Measurements from ENCODE around the gene TLL2. TPM values are rescaled to one million over a fixed set of nuclear protein-coding genes. Genes with fewer than 3 reads are reported as not detected.

TLL2 gene
- total RNA-seq, 1 experiment from 2014 or later = 0.14 TPM

DNA sequence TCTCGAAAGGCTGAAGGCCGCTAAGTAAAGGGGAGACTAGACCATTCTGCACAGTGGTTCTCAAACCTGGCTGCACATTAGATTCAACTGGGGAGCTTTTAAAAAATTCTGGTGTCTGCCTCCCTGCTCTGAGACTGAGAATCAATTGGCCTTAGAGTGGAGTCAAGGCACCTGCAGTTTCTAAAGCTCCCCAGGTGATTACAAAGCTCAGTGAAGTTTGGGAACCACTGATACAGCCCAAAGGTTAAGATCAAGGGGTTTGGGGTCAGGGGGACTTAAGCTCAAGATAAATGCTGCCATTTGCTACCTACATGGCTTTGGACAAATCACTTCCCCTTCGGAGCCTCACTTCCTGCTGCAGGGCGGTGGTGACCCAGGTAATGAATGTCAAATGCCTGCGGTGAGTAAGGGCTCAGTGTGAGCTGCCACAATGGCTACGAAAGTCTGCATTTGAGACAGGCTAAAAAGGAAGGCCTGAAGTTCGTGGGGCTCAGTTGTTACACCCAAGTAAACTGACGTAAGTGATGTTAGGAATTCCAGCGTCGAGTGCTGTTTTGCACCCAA lies 72.3 kb downstream of the TLL2 start:
- Histone ChIP-seq H3K9me3 (0 out of 2 replicates have a peak, but pooled peaks cover 2% of the 10 kb centered on the region), H3K4me1 (no peaks in the 10 kb centered on the region; the same call in 1 of the 2 replicates), H3K4me3 (ENCODE audit: low read depth, low read length) (no peak overlapping the region), H3K36me3 (ENCODE audit: control insufficient read depth, insufficient read depth, low read length) (no peaks in the 10 kb centered on the region), H3K27me3 (replicated peaks; ENCODE audit: control insufficient read depth, insufficient read depth, low read length) (no peaks in the 10 kb centered on the region)
- no TSS peak for BruUV-seq (replicated peaks)
- no peak for DNase-seq
- Mint-ChIP-seq H3K27me3 (ENCODE audit: insufficient read depth, unreplicated experiment) (peaks cover 7% of the 10 kb centered on the region), H3K36me3 (ENCODE audit: insufficient read depth, unreplicated experiment) (no peaks in the 10 kb centered on the region), H3K4me1 (ENCODE audit: low read depth, unreplicated experiment) (no peaks in the 10 kb centered on the region), H3K9me3 (ENCODE audit: unreplicated experiment) (no peaks in the 10 kb centered on the region), H3K27ac (ENCODE audit: unreplicated experiment) (no peak overlapping the region), H3K4me3 (ENCODE audit: unreplicated experiment) (no peak overlapping the region)
- ChIA-PET CTCF (no interaction called here), POLR2A (no interaction called here)
- TF ChIP-seq, protein P1, sequence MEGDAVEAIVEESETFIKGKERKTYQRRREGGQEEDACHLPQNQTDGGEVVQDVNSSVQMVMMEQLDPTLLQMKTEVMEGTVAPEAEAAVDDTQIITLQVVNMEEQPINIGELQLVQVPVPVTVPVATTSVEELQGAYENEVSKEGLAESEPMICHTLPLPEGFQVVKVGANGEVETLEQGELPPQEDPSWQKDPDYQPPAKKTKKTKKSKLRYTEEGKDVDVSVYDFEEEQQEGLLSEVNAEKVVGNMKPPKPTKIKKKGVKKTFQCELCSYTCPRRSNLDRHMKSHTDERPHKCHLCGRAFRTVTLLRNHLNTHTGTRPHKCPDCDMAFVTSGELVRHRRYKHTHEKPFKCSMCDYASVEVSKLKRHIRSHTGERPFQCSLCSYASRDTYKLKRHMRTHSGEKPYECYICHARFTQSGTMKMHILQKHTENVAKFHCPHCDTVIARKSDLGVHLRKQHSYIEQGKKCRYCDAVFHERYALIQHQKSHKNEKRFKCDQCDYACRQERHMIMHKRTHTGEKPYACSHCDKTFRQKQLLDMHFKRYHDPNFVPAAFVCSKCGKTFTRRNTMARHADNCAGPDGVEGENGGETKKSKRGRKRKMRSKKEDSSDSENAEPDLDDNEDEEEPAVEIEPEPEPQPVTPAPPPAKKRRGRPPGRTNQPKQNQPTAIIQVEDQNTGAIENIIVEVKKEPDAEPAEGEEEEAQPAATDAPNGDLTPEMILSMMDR (IDR thresholded peaks at IDR 0.05; ENCODE audit: insufficient read depth in 1 of 2, low read depth in 1 of 2, low read length in 1 of 2, severe bottlenecking in 1 of 2, unreplicated experiment in 1 of 2) = no peak
- intact Hi-C loops (cut with micrococcal nuclease; ENCODE audit: unreplicated experiment) = no loop called here

DNA sequence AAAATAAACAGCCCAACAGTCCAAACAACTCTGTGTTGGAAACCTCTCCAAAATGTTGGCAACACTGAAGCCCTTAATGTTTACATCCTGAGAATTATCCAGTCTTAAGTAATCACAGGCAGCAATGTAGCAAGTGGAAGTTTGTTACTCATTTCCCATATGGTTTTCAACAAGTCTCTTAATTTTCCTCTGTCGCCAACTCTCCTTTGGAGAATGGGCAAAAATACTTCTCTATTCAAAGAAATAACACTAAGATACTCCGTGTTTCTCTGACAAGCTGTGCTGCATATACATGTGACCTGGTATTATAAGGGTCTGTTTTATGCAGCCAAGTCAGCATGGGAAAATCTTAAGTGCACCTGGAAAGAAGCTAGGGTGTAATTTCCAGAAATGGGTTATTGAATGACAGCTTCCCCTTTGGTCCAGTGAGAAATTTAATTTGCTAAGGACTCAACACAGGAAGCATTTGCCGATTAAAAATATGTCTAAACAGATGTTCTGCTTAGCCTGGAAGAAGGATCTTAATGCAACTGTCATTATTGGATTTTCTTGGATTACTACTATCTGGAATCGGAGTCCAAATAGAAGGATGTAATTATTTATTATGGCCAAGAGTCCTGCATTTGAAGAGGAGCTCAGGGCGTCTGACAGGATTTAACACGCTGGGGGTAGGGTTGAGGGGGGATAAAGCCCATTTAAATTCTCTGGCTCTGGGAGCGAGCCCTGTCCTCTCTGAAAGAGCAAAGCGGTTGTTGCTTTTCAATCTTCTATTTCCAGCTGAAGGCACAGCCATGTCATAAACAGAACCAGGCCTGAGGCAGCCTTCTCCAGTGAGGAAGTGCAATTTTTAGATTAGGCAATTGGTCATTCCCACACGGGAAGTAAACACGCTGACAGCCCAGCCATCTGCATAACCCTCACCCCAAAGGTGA lies 73.1 kb downstream of the TLL2 start:
- intact Hi-C loops (cut with micrococcal nuclease; ENCODE audit: unreplicated experiment) = no loop called here
- CTCF ChIA-PET = interaction anchor here (0.7 kb wide), 1 partner anchor 200 kb away, joined by 7 read pairs; no protein-coding TSS in a partner anchor
- Mint-ChIP-seq H3K27me3 (ENCODE audit: insufficient read depth, unreplicated experiment) (peaks cover 9% of the 10 kb centered on the region), H3K9me3 (ENCODE audit: unreplicated experiment) (peaks cover 5% of the 10 kb centered on the region), H3K27ac (ENCODE audit: unreplicated experiment) (no peak overlapping the region), H3K36me3 (ENCODE audit: insufficient read depth, unreplicated experiment) (no peaks in the 10 kb centered on the region), H3K4me3 (ENCODE audit: unreplicated experiment) (no peak overlapping the region), H3K4me1 (ENCODE audit: low read depth, unreplicated experiment) (no peaks in the 10 kb centered on the region)
- TF ChIP-seq, protein P1 (IDR thresholded peaks at IDR 0.05; ENCODE audit: insufficient read depth in 1 of 2, low read depth in 1 of 2, low read length in 1 of 2, severe bottlenecking in 1 of 2, unreplicated experiment in 1 of 2) = no peak
- Histone ChIP-seq H3K4me3 (ENCODE audit: low read depth, low read length) (no peak overlapping the region), H3K27me3 (replicated peaks; ENCODE audit: control insufficient read depth, insufficient read depth, low read length) (no peaks in the 10 kb centered on the region), H3K36me3 (ENCODE audit: control insufficient read depth, insufficient read depth, low read length) (no peaks in the 10 kb centered on the region), H3K4me1 (no peaks in the 10 kb centered on the region; the same call in 1 of the 2 replicates), H3K9me3 (0 out of 2 replicates have a peak, but pooled peaks cover 2% of the 10 kb centered on the region)
- POLR2A ChIA-PET = no interaction called here
- DNase-seq = no peak
- BruUV-seq (replicated peaks) = no TSS peak

DNA sequence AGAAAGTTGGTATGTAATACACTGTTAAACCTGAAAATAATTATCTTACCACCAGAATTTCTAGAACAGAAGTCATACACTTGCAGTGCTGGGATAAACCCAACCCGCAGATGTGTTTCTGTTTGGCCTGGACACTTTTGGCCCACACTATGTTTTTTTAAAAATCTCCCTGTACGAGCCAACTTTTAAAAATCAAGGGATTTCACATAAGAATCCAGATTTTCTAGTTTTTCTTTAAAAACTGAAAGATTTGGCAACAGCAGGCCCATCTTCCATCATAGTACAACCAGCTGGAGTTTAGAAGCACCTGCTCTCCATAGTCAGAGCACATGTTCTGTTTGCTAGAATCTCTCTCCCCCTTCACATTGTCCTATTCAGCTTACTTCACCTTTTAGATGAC lies 74.0 kb downstream of the TLL2 start:
- H3K4me1 ChIP-seq = no peaks in the 10 kb centered on the region; the same call in 1 of the 2 replicates
- BruUV-seq (replicated peaks) = no TSS peak
- H3K4me3 Mint-ChIP-seq (ENCODE audit: unreplicated experiment) = no peak overlapping the region
- peaks cover 14% of the 10 kb centered on the region for H3K27me3 Mint-ChIP-seq (ENCODE audit: insufficient read depth, unreplicated experiment)
- H3K36me3 ChIP-seq (ENCODE audit: control insufficient read depth, insufficient read depth, low read length) = no peaks in the 10 kb centered on the region
- no peak overlapping the region for H3K4me3 ChIP-seq (ENCODE audit: low read depth, low read length)
- ChIA-PET CTCF (no interaction called here), POLR2A (no interaction called here)
- peaks cover 12% of the 10 kb centered on the region for H3K9me3 Mint-ChIP-seq (ENCODE audit: unreplicated experiment)
- no peaks in the 10 kb centered on the region for H3K4me1 Mint-ChIP-seq (ENCODE audit: low read depth, unreplicated experiment)
- H3K27me3 ChIP-seq (replicated peaks; ENCODE audit: control insufficient read depth, insufficient read depth, low read length) = no peaks in the 10 kb centered on the region
- TF ChIP-seq, protein P1 (IDR thresholded peaks at IDR 0.05; ENCODE audit: insufficient read depth in 1 of 2, low read depth in 1 of 2, low read length in 1 of 2, severe bottlenecking in 1 of 2, unreplicated experiment in 1 of 2) = no peak
- H3K9me3 ChIP-seq = 0 out of 2 replicates have a peak, but pooled peaks cover 2% of the 10 kb centered on the region
- DNase-seq = no peak
- no peak overlapping the region for H3K27ac Mint-ChIP-seq (ENCODE audit: unreplicated experiment)
- intact Hi-C loops (cut with micrococcal nuclease; ENCODE audit: unreplicated experiment) = no loop called here
- H3K36me3 Mint-ChIP-seq (ENCODE audit: insufficient read depth, unreplicated experiment) = no peaks in the 10 kb centered on the region
